IPS-NIHi11 (cell line): ENCODE results near the gene TRIP10.
"Not testable (repeated sequence)": the region's sequence is repeated elsewhere in the genome, so short reads cannot be mapped to it uniquely, and the experiment has no call there.

Source experiments
- DNase-seq: peaks from one replicate; pipeline ENCODE4 v3.0.0; 2012; ENCODE audit warnings: mixed read lengths, low spot score

The TRIP10 gene

GRCh38 chr19:6743714-6744380, 4.4 kb downstream of the TRIP10 start:
- no peak for DNase-seq

DNA sequence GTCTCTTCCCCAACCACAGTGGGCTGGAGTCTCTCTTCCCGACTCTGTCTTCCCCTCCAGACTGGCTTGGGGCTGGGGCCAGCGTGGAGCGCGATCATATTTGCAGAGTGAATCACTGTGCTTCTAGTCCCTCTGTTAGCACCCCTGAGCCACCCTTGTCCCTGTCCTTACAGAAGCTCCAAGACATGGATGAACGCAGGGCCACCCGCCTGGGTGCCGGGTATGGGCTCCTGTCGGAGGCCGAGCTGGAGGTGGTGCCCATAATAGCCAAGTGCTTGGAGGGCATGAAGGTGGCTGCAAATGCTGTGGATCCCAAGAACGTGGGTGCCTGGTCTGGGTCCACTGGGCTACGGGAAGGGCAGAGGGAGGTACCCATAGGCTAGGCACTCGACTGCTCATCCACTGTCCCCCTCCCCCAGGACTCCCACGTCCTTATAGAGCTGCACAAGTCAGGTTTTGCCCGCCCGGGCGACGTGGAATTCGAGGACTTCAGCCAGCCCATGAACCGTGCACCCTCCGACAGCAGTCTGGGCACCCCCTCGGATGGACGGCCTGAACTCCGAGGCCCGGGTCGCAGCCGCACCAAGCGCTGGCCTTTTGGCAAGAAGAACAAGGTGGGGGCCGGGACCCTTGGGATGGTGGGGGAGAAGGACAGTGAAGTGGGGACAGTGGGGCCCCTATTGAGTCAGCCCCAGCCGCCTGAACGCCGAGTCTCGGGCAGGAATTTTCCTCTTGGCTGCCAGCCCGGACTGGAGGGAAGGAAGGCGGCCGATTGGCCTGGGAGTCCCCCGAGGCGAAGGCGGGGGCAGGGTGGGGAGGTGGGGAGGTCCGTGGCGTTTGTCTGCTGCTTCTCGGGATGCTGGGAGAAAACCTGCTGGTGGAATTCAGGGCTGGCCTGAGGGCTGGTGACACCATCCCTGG, 5.2 kb downstream of the TRIP10 start:
- DNase-seq = peak; percentile 51

DNA sequence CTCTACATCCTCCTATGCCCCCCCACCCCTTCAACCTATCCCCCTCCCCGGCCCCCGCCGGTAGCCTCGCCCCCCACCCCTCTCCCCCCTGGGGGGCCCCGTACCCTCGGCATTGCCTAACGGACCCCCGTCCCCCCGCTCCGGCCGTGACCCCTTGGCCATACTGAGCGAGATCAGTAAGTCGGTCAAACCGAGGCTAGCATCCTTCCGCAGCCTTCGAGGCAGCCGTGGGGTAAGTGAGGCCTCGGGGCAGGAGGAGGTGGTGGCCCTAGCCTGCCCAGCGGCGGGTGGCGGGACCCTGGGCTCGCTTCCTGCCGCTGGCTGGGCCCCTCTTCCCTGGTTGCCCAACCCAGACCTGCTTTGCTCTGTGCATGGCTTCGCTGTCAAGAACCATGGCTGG, 6.5 kb downstream of the TRIP10 start:
- DNase-seq = no peak

GRCh38 chr19:6748543-6748942, 9.1 kb downstream of the TRIP10 start:
- not testable (repeated sequence) for DNase-seq

- no peak for DNase-seq
Observed at GRCh38 chr19:6750062-6750461, 10.6 kb downstream of the TRIP10 start.

- no peak for DNase-seq
Observed at GRCh38 chr19:6751189-6751588, 11.7 kb downstream of the TRIP10 start.

GRCh38 chr19:6752256-6753177, 13.0 kb downstream of the TRIP10 start:
- peak; percentile 81 for DNase-seq

DNA sequence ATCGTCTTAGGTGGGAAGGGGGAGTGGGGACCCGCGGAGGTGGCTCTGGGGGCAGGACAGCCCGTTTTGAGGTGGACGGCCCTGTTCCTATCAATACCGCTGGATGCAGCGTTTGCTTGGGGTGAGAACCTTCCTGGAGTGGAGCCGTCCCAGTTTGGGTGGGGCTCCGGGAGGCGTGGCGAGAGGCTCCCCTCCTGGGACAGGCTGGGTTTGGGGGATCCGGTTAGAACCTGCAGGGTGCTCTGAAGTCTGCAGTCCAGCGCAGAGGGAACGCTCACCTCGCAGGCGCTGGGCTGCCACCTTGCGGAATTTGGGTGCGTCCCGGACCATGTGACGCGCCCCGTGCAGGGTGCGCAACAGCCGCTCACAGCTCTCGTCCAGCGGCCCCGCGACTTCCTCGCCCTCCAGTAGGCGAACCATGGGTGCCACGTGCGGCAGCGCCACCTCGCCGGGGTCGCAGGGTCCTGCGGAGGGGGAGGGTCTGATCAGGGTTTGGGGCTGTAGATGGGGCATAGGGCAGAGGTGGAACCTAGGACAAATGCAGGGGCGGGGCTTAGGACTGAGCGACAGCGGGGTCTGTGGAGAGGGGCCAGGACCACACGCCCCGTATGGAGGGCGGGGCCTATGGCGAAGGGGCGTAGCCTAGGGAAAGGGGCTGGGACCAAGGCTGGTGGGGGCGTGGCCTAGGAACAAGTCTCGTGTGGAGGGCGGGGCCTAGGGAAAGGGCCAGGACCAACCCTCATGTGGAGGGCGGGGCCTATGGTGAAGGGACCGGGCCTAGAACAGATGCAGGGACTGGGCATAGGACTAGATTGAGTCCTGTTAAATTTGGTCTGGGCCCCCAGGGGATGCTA, 13.9 kb downstream of the TRIP10 start:
- DNase-seq = peak; percentile 94

DNA sequence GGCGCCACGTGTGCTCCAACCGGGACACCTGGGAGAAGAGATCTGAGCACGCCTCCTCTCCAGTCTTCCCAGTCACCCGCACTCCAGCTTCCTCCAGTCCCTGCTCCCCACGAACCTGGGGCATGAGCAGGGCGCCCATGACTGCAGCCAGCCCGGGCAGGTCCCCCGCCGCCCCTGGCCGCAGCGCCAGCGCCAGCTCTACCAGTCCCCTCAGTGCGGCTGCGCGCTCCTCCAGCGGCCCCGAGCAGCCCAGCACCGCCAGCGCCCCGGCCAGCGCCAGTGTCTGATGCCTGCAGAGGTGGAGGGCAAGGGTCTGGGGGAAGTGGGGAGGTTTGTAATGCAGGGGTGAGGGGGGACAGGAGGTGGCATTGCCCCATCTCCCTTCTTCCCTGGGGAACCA, 14.7 kb downstream of the TRIP10 start:
- DNase-seq = peak; percentile 35

DNA sequence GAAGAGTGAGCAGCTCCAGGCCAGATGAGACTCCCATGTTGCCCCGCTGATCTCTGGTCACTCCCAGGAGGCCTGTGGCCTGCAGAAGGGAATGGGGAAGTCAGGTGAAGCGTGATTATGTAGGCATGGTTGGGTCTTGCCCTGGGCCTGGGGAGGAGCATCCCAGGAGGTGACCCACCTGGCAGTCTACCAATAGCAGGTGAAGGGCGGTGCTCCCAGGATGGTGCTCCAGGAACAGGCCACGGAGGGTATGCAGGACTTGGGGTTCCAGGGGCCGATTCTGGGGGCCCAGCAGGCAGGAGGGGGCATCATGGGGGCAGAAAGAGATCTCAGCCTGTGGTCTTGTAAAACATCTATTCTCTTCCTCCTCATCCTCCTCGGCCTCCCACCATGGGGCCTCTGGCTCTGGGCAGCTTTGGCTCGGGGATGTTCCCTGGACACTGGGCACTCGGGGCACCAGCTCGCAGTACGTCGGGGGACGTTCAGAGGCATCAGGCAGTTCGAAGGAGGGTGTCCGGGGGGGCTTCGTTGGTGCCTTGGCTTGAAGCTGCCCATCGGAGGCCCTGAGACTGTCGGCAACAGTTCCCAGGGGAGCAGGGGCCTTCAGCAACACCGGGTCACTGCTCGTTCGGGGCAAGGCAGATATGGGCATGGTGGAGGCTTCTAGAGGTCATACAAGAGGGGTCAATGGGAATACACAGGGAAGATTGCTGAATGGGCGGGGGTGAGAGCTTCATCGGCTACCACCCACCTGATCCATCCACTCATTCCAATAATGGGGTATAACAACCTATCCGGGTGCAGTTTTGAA, 15.4 kb downstream of the TRIP10 start:
- no peak for DNase-seq

- DNase-seq = no peak
Observed at GRCh38 chr19:6760606-6761005, 21.1 kb downstream of the TRIP10 start.

- DNase-seq = peak; percentile 50
Observed at GRCh38 chr19:6761053-6761676, 21.7 kb downstream of the TRIP10 start.

DNA sequence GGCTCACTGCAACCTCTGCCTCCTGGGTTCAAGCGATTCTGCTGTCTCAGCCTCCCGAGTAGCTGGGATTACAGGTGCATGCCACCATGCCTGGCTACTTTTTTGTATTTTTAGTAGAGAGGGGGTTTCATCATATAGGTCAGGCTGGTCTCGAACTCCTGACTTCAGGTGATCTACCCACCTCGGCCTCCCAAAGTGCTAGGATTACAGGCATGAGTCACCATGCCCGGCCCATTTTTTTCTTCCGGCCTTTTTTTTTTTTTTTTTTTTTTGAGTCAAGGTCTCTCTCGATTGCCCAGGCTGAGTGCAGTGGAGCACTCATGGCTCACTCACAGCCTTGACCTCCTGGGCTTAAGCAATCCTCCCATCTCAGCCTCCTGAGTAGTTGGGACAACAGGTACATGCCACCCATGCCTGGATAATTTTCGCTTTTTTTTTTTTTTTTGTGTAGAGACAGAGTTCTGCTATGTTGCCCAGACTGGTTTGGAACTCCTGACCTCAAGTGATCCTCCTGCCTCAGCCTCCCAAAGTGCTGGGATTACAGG, 22.8 kb downstream of the TRIP10 start:
- not testable (repeated sequence) for DNase-seq

GRCh38 chr19:6765738-6766356, 26.4 kb downstream of the TRIP10 start:
- peak; percentile 77 for DNase-seq

DNA sequence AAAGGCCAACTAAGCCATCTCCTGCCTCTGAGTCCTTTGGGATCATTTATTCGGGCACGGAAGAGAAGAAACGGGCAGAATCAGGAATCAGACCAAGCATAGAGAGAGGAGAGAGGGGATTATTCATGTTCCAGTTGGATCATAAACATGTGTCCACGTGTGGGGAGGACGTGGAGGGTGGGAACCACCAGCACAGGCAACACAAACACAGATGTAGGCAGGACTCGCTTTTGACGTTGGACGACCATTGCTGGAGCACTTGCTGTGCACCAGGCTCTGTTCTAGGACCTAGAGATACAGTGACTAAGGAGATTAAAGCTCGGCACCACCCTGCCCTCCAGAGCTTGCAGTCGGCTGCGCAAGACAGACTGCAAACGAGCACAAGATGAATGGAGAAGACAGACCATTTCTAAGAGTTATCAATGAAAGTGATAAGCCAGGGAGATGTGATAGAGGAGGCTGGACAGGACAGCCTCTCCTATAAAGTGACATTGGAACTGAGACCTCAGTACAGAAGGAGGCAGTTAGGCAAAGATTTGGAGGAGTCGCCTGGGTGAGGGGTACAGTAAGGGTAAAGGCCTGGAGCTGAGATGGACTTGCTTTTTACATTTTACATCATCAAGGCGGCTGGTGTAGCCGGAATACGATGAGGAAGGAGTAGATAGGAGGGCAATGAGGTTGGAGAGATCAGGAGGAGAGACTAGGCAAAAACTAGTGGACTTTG, 27.0 kb downstream of the TRIP10 start:
- DNase-seq = no peak

DNA sequence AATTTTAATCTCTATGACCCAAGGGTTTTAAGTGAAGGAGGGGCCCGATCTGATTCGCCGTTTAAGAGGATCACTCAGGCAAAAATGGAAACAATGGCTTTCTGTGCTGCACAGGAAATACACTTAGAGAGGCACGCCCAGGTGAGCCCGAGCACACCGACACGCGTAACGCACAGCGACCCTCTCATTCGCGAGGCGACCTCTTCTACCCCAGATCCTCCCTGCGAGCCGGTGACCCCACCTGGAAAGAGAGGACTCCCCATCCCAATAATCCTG, 27.5 kb downstream of the TRIP10 start:
- no peak for DNase-seq

DNA sequence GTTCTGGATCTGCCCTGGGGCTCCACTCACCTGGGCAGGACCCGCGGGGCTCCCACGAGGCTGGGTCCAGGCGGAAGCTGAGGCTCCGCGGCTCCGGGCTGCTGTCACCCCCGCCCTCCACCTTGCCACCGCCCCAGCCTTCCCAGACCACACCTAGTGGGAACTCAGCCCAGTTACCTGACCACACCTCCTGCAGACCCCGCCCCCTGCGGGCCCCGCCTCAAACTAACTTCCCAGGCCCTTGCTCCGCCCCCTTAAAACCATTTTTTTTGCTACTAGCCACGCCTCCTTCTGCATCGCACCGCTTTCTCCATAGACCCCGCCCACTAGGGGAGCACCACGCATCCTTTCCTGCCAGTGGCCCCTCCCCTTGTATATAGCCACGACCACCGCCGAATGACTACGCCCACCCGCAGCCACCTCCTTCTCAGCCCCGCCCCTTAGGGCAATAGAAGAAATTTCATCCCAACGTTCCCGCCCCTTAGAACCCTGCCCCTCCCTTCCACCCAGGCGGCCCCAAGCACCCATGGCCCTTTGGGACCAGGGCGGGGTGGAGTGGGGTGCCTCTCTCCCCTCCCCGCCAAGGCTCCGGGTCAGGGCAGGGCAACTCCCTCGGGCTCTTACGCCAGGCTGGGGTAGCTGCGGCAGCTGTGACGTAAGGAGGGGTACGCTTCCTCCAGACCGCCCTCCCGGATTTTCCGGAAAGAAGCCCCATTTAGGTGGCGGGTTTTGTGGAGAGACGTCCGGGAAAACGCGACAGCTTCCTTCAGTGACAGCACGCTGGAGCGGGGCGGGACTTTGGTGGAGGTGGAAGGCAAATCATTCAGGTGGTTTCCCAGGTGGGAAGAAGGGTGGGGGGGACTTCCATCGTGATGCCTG, 28.1 kb downstream of the TRIP10 start, which contains the start of gene SH2D3A:
TSS of gene SH2D3A (minus strand) at position 79 of the 879 bp plus-strand sequence. CDS start 3,687 bp downstream, outside the sequence.
- DNase-seq = peak; percentile 92
